Transverse colon (tissue), 4 donors: ENCODE measurements around the gene DCLK2. TPM values are rescaled to one million over a fixed set of nuclear protein-coding genes. Genes with fewer than 3 reads are reported as not detected.

Experiments used
- DNase-seq: peaks from one replicate; pipeline ENCODE4 v3.0.0-alpha.2; 2019
- H3K27ac ChIP-seq, 4 donors: fragments of 200-600 bp; sonication (generic); 2 replicates each; pipeline ENCODE4 v1.5.1; 2016 to 2018; ENCODE audit warnings: inconsistent platforms in 4 of 4
- H3K27me3 ChIP-seq: fragments of 200-600 bp; sonication (generic); 2 replicates; pipeline ENCODE4 v1.5.1; 2017; ENCODE audit warnings: inconsistent platforms
- H3K36me3 ChIP-seq, 4 donors: fragments of 200-600 bp; sonication (generic); 2 replicates each; pipeline ENCODE4 v1.5.1; 2017 to 2019; ENCODE audit warnings: inconsistent platforms in 4 of 4
- H3K4me1 ChIP-seq, 4 donors: fragments of 200-600 bp; sonication (generic); 2 replicates each; pipeline ENCODE4 v1.5.1; 2017 to 2020; ENCODE audit warnings: inconsistent platforms in 4 of 4
- H3K4me3 ChIP-seq, 4 donors: fragments of 200-600 bp; sonication (generic); 1 replicate in 1 of 4; 2 replicates in 3 of 4; pipeline versions ENCODE4 v1.5.1 to v1.6.1; 2017 to 2019; ENCODE audit warnings: inconsistent platforms in 4 of 4
- H3K9me3 ChIP-seq, 2 donors: fragments of 200-600 bp; sonication (generic); 2 replicates each; pipeline ENCODE4 v1.5.1; 2017 to 2019; ENCODE audit warnings: inconsistent platforms in 2 of 2
- CTCF ChIP-seq, 5 experiments: fragments of 200-600 bp in 3 of 5; fragments of 450-650 bp in 2 of 5; sonication (generic) in 3 of 5; IDR thresholded peaks; 1 replicate in 2 of 5; 2 replicates in 3 of 5; pipeline ENCODE4 v1.5.1; 2016 to 2017; ENCODE audit warnings: antibody characterized with exemption in 5 of 5, inconsistent platforms in 3 of 5, mild to moderate bottlenecking in 2 of 5, moderate library complexity in 1 of 5
- EP300 ChIP-seq: sonication (generic); formaldehyde crosslinking; IDR thresholded peaks from one replicate; pipeline ENCODE4 v1.6.1; 2017; ENCODE audit warnings: antibody characterized with exemption, low read depth
- POLR2A ChIP-seq: fragments of 450-650 bp; IDR thresholded peaks from one replicate; pipeline ENCODE4 v1.6.1; 2016; ENCODE audit warnings: antibody characterized with exemption, mild to moderate bottlenecking, moderate library complexity
- POLR2AphosphoS5 ChIP-seq, 3 donors: sonication (generic); formaldehyde crosslinking; IDR thresholded peaks; one replicate each; pipeline ENCODE4 v1.6.1; 2016; ENCODE audit warnings: antibody characterized with exemption in 3 of 3
- WGBS, 2 donors: methylation state at CpG; one replicate each; pipeline ENCODE4 v1.1.5; 2018; ENCODE audit warnings: low coverage in 1 of 2; 5-methylcytosine and 5-hydroxymethylcytosine counted together
- in situ Hi-C, 4 donors: fragments of 200-750 bp; cut with MboI; loops; one replicate each; pipeline versions ENCODE4 v1.15.0 to v1.15.1; 2017; ENCODE audit warnings: low sequenced_read_pairs in 3 of 4, low pct_ligation_motif_present in 1 of 4, low pct_unique_long_range_greater_than_20kb in 1 of 4
- intact Hi-C: fragments of 100-400 bp; cut with DNase I; formaldehyde crosslinking; loops from one replicate; pipeline ENCODE4 v1.15.1; 2023; ENCODE audit warnings: low total_unique reads
- total RNA-seq, 4 donors: library from RNA; depleted of rRNA; stranded (reverse); fragments of >200 nt; gene quantifications; one replicate each; pipeline ENCODE4 v1.1.0, GENCODE V29; 2016

Gene DCLK2
- total RNA-seq, 4 donors from 2014 or later, result 3.3 to 19.5 (median 7.5) TPM

- WGBS, 2 donors, result 74 to 78% methylated on average over 6 of the region's 6 CpGs
- Histone ChIP-seq H3K4me3 (no peak overlapping the region), H3K27me3 (no peaks in the 10 kb centered on the region), H3K4me1 (peaks cover 0 to 3% (median 0%) of the 10 kb centered on the region in 4 donors), H3K27ac (no peak overlapping the region), H3K36me3 (no peaks in the 10 kb centered on the region), H3K9me3 (no peaks in the 10 kb centered on the region)
- DNase-seq, result no peak
- in situ Hi-C loops, result no loop called here
- TF ChIP-seq CTCF (IDR thresholded peaks at IDR 0.05), result no peak
- TF ChIP-seq POLR2A, result no peak
- TF ChIP-seq EP300, result no peak
- no peak for TF ChIP-seq POLR2AphosphoS5 (IDR thresholded peaks at IDR 0.05)
- intact Hi-C loops, result no loop called here
Measured at GRCh38 chr4:150037251-150037856, 40.9 kb upstream of the DCLK2 start.

- Histone ChIP-seq H3K27me3 (no peaks in the 10 kb centered on the region), H3K36me3 (no peaks in the 10 kb centered on the region), H3K9me3 (no peaks in the 10 kb centered on the region), H3K27ac (no peak overlapping the region), H3K4me3 (no peak overlapping the region), H3K4me1 (peaks cover 0 to 3% (median 0%) of the 10 kb centered on the region in 4 donors)
- no peak for DNase-seq
- in situ Hi-C loops, result no loop called here
- no peak for TF ChIP-seq POLR2AphosphoS5 (IDR thresholded peaks at IDR 0.05)
- intact Hi-C loops, result no loop called here
- WGBS, 2 donors, result 76 to 79% methylated on average over 5 to 6 of the region's 6 CpGs
Measured at GRCh38 chr4:150038335-150039076, 39.7 kb upstream of the DCLK2 start.

- no peak for DNase-seq
- TF ChIP-seq CTCF (IDR thresholded peaks at IDR 0.05) (no peak), EP300 (no peak), POLR2A (no peak), POLR2AphosphoS5 (IDR thresholded peaks at IDR 0.05) (no peak)
- intact Hi-C loops (no loop called here), in situ Hi-C loops (no loop called here)
- H3K36me3 ChIP-seq, result no peaks in the 10 kb centered on the region
- H3K27me3 ChIP-seq, result no peaks in the 10 kb centered on the region
- 65 to 88% methylated on average over 1 to 2 of the region's 2 CpGs for WGBS, 2 donors
- H3K27ac ChIP-seq, result no peak overlapping the region
- no peaks in the 10 kb centered on the region for H3K4me1 ChIP-seq
- no peaks in the 10 kb centered on the region for H3K9me3 ChIP-seq
- no peak overlapping the region for H3K4me3 ChIP-seq
Measured at GRCh38 chr4:150039274-150040127, 38.7 kb upstream of the DCLK2 start.

- in situ Hi-C loops (no loop called here), intact Hi-C loops (no loop called here)
- H3K27ac ChIP-seq, result no peak overlapping the region
- H3K27me3 ChIP-seq, result no peaks in the 10 kb centered on the region
- no peaks in the 10 kb centered on the region for H3K36me3 ChIP-seq
- WGBS, 2 donors, result 86 to 100% methylated on average over 1 to 3 of the region's 3 CpGs
- no peaks in the 10 kb centered on the region for H3K4me1 ChIP-seq
- no peak for TF ChIP-seq POLR2AphosphoS5 (IDR thresholded peaks at IDR 0.05)
- no peak for TF ChIP-seq EP300
- TF ChIP-seq CTCF (IDR thresholded peaks at IDR 0.05), result no peak
- TF ChIP-seq POLR2A, result no peak
- no peak for DNase-seq
- H3K4me3 ChIP-seq, result no peak overlapping the region
- H3K9me3 ChIP-seq, result no peaks in the 10 kb centered on the region
Measured at GRCh38 chr4:150044517-150044916, 33.7 kb upstream of the DCLK2 start.
